Measurements from ENCODE around the gene TBL1XR1. TPM values are rescaled to one million over a fixed set of nuclear protein-coding genes. Genes with fewer than 3 reads are reported as not detected.
"Not testable (repeated sequence)": the region's sequence is repeated elsewhere in the genome, so short reads cannot be mapped to it uniquely, and the experiment has no call there.

The TBL1XR1 gene
- total RNA-seq, 1 experiment from 2014 or later, result 88.3 TPM

DNA sequence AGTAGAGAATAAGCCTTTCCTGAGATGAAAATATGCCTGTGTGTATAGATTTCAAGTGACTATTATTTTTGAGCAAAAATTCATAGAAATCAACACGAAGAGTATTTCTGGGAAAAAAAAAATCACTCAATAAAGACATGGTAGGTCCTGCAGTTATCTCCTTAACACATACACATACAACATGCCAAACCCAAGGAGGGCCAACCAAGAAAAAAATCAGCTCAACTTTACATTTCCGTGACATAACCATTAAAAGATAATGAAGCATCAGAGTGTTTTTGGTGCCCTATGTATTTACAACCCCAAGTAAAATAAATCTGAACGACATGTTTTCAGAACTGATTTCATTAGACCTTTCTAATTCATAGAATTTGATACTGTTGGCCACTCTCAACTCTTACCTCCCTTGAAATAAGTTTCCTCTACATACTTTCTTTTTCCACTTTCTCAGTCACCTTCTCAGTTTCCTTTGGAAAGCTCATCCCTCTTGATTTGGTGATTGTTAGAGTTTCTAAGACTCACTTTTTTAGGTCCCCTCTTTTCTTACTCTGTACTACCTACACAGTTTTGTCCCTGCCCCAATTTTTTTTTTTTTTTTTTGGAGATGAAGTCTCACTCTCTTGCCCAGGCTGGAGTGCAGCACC is 162.3 kb downstream of the TBL1XR1 start:
- no peak for DNase-seq (ENCODE audit: low spot score)

DNA sequence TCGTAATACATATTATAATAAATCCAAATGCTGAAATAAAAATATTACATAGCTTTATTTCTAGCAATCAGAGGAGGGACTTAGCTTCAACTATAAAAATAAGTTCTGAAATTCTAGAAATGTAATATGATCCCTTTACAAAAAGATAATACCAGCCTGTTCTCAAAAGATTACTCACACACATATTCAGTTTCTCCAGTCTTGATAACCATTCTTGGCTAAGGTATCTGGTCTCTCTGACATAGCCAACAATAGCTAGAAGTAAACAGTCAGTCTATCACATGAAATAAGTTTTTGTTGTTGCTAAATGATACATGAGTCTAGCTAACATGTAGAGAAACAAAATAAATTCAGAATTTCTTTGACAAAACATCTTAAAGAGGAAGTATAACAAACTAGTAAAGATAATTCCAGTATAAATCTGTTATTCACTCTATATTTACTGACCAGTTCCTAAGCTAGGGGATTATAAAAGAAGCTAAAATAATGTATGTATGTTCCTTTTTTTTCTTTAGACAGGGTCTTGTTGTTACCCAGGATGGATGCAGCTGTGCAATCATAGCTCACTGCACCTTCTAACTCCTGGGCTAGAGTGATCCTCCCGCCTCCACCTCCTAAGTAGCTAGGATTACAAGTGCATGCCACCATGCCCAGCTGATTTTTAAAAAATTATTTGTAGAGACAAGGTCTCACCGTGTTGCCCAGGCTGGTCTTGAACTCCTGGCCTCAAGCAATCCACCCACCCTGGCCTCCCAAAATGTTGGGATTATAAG is 170.6 kb downstream of the TBL1XR1 start:
- no peak for DNase-seq (ENCODE audit: low spot score)

DNA sequence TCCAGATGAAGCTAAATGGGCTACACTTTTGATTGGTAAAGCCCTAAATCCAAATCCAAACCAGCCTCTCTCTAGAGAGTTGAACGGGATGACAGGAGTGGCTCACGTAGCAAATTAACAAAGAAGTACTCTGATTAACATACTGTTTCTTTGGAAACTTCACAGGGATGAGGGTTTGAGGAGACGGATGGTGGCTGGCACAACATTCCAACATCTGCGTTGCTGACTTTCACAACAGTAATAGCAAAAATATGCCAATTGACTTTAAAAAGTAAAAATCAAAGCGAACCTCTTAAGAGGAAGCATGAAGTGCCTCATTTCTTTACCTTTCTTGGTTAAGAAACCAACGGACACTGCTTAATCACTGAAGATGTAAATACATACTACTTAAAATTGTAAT is 181.4 kb downstream of the TBL1XR1 start:
- no peak for DNase-seq (ENCODE audit: low spot score)

DNA sequence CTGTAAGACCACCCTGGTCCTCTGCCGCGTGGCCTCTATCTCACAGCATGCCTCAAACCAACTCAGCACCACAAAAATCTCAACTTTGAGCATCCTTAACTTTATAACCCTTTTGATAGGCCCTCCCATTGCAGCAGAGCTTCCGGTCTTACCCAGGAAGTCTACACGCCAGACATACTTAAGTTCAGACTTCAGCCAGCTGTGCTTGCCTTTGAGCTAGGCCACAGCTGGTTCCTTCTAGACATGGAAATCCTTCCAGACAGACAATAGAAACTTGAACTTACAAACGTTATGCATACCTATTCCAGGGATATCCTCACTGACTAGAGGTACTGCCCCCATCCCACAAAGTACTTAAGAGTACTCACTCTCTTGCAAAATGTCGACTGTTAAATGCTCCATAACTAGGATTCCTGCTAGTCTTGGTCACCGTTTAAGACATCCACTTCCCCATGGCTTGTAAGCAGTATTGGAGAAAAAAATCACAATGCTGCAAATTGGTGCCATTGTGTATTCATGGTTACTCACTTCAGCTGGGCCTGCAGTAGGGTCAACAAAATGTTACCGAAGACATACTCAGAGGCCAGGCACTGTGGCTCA is 183.5 kb downstream of the TBL1XR1 start:
- no peak for DNase-seq (ENCODE audit: low spot score)

DNA sequence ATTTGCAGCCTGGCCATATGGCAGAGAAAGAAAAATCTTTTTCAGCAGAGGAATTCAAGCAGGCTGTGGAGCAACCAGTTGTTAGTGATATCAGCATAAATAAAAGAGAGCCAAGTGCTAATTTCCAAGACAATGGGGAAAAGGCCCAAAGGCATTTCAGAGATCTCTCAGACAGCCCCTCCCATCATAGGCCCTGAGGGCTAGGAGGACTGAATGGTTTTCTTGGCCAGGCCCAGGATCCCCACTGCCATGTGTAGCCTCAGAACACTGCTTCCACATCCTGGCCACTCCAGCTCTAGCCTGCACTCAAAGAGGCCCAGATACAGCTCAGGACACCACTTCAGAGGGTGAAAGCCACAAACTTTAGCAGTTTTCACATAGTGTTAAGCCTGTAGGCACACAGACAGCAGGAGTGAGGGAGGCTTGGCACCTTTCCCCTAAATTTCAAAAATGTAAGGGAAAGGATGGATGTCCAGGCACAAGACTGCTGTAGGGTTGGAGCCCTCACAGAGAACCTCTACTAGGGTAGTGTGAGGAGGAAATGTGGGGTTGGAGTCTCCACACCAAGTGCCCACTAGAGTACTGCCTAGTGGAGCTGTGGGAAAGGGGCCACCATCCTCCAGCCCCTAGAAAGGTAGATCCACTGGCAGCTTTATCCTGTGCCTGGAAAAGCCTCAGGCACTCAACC is 191.4 kb downstream of the TBL1XR1 start:
- DNase-seq (ENCODE audit: low spot score), result no peak

DNA sequence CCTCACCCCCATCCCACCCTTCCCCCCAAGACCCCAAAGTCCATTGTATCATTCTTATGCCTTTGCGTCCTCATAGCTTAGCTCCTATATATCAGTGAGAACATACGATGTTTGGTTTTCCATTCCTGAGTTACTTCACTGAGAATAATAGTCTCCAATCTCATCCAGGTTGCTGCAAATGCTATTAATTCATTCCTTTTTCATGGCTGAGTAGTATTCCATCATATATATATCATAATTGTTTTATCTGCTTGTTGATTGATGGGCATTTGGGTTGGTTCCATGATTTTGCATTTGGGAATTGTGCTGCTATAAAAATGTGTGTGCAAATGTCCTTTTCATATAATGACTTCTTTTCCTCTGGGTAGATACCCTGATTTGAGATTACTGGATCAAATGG is 197.1 kb downstream of the TBL1XR1 start:
- not testable (repeated sequence) for DNase-seq (ENCODE audit: low spot score)

DNA sequence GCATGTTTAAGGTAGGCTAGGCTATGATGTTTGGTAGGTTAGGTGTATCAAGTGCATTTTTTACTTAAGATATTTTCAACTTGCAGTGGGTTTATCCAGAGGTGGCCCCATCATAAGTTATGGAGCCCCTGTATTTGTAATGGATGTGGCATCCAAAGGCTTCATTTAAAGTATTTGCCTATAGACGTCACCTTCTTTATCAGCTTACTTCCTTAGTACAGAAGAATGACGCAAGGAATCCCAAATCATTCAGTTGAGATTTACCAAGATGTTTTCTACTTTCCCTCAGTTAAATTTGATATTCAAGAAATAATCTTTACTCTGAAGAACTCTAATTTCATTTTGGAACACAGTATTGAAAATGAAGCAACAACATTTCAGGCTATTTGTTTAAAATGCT is 201.3 kb downstream of the TBL1XR1 start:
- no peak for DNase-seq (ENCODE audit: low spot score)

DNA sequence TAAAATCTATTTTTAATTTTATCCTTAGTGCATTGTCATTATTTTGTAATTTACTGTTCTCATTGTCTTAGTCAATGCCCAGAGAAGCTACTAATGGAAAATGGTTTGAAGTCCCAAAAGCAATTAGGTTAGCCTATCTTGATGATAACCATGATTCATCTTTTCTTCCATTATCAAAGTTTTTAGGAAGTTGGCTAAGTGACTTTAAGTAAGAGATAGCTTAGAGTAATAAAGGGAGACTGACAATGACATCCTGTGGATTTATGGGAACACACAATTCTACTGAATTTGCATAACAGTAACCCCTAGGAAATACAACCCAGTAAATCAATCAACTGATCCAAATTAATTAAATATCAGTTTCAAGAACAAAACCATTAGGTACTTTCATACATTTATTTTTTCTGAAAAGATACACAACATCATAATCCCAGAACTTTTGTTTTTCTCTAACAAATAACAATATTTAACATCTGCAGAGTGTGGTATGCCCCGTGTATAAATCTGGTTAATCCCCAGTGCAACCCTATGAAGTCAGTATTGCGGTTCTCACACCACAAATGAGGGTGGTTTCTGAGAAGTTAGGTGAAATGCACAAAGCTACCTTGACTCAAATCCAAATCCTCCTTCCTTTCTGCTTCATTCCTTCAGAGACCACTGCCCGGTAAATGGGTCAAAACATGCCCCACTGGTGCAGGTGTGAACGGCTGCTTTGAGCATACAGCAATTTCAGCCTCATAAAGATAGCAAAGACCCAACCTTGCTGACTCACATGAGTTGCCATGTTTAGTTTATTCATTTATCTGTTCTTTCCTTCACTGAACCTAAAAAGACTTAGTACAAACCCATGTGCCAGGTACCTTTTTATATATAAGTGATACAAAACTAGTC is 202.1 kb downstream of the TBL1XR1 start:
- DNase-seq (ENCODE audit: low spot score), result no peak

DNA sequence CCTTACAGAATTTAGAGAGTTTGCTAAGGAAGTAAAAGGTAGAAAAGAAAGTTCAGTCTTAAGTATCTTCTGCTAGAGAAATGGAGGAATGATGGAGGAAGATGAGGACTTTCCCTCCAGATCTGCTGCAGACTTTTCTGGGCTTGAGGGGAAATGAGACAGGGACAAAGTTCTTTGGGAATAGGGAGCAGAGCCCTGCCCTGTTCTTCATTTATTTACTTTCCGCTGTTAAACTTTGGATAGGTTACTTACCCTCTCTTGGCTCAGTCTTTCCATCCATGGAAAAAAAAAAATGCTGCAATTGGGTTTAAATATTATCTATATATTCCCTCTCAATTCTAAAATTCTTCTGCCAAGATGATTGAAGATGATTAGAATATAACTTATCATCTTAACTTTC is 202.9 kb downstream of the TBL1XR1 start:
- DNase-seq (ENCODE audit: low spot score), result no peak

DNA sequence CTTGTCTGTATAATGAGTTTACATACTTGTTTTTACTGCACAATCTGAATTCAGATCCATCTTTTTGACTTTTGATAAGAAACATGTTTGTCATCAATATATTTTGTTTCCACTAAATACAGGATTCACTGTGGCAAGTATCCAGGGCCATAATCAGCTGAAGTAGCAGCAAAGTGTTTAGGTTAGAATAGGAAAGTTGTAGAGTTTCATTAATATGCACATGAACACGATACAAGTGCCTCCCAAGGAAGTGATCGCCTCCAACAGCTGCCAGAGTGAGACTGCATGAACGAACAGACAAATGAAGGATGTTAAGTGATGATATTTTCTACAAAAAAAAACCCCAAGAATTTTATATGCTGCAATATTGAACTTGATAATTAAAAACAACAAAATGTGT is 204.3 kb downstream of the TBL1XR1 start:
- DNase-seq (ENCODE audit: low spot score), result no peak

DNA sequence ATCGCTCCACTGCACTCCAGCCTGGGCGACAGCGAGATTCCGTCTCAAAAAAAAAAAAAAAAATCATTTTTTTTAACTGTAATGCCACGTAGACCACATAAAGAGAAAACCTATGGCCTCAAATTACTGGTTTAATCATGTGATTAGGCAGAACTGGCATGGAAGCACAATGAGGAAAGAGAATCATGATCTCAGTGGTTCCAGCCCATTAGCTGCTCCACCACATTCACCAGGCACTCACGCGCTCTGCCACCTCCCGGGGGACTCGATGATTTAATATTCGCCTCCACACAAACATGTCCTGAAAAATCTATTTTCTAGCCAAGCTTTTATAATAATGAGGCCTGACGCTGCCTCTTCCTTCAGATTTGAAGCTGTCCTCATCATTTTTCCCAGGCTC is 204.7 kb downstream of the TBL1XR1 start:
- DNase-seq (ENCODE audit: low spot score), result no peak

DNA sequence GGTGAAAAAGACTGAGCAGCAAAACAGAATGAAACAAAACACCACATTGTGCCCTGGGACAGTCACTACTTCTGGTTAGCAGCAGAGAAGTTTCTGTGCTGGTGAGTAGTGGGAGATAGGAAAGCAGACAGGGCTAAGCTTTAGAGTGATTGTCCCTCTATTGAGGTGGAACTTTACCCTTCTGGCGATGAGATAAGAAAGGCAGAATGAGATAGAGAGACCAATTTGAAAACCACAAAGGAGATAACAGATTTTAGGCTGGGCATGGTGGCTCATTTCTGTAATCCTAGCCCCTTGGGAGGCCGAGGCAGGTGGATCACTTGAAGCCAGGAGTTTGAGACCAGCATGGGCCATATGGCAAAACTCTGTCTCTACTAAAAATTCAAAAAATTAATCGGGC is 208.5 kb downstream of the TBL1XR1 start:
- DNase-seq (ENCODE audit: low spot score), result no peak

DNA sequence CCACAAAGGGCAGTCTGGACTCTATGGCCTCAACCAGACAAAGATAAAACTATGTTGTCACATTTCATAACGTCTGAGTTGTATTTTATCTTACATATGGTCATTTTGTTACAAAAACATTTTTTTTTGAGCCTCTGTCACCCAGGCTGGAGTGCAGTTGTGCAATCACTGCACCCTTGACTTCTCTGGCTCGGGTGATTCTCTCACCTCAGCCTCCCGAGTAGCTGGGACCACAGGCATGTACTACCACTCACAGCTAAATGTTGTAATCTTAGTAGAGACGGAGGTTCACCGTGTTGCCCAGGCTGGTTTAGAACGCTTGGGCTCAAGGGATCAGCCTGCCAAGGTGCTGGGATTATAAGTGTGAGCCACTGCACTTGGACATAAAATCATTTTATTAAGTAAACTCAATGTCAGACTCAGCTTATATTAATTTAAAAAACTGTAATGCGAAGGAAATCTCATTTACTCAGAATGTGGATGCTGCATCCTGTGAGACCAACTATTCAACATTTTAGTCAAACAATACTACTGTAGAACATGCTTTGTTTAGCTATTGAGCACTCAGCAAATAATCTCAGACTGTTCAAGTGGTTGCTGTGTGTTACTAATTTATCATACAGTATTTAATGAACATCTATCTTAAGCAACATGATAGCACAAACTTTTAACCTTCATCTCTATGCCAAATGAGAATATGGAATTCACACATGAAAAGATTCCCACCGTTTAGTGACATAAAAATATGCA is 209.2 kb downstream of the TBL1XR1 start:
- no peak for DNase-seq (ENCODE audit: low spot score)

DNA sequence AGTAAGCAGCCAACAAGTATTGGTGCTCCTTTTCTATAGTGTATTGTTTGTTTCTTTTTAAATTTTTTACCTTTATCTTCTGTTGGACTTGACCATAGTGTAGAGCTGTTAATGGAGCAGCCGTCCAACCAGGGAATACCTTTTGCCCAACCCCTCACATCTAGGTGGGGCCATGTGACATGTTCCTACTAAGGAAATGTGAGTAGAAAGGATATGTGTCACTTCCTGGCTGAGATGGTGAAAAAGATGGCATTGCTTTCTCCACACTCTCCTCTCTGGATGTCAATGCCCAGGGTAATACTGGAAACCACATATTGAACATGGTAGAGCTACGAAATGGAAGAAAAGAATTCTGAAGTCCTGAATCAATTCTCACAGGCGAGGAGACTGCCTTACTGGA is 218.8 kb downstream of the TBL1XR1 start:
- peak; percentile 61 for DNase-seq (ENCODE audit: low spot score)

DNA sequence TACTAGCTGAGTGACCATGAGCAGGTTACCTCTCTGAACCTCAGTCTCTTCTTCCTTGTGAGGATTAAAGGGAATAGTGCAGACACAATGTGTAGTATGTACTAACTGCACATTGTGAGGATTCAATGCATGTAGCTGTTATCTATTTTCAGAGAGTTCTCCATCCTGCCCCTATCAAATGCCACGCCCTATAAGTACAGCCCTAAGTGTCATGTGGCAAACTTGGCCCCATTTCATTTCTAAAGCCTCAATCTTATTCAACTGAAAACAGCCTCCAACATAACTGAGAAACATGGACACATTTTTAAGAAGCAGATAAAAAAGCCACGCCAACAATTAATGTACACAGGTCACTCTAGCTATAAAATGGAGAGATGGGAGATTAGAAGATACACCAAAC is 220.0 kb downstream of the TBL1XR1 start:
- DNase-seq (ENCODE audit: low spot score), result no peak

DNA sequence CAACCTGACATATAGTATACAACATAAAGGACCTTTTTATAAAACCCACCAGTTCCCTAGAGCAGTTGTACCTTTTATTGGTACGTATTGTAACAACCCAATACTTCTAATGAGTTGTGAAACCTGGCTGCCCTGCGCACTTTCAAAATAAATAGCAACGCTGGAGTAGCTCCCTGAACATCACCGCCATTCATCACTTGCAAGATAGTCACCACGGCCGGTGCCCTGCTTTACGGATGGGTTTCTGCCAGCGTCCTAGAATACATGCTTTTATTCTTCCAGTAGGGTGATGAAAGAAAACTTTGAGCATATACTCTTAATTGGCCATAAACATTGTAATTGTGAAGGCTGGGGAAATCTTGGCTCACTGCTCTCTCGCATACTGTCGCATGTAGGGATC is 220.7 kb downstream of the TBL1XR1 start:
- no peak for DNase-seq (ENCODE audit: low spot score)

DNA sequence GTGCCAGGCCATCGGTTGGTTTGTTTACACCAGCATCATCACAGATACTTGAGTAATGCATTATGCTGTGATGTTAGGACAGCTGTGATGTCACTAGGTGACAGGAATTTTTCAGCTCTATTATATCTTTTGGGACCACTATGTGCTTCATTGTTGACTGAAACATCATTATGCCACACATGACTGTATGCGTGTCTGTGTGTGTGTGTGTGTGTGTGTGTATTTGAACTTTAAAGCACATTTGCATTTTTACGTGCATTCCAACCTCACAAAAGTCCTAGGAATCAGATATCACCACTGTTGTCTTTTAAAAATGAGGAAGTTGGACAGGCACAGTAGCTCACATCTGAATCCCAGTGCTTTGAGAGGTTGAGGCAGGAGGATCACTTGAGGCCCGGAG is 223.0 kb downstream of the TBL1XR1 start:
- DNase-seq (ENCODE audit: low spot score), result no peak

DNA sequence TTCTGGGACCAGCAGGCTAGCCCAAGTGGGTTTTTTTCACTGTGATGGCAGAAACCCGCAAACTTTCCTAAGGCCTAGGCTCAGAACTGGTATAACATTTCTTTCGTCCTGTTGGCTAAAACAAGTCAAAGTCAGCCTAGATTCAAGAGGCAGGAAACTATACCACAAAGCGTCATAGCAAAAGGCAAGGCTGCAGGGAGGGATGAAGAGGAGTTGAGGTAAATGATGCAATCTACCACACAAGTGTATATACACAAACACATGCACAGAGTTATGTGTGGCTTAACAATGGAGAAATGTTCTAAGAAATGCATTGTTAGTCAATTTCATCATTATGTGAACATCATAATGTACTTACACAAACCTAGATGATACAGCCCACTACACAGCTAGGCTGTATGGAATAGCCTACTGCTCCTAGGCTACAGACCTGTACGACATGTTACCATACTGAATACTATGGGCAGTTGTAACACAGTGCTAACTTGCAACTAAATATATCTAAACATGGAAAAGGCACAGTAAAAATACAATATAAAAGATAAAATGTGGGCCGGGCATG is 225.6 kb downstream of the TBL1XR1 start:
- no peak for DNase-seq (ENCODE audit: low spot score)

DNA sequence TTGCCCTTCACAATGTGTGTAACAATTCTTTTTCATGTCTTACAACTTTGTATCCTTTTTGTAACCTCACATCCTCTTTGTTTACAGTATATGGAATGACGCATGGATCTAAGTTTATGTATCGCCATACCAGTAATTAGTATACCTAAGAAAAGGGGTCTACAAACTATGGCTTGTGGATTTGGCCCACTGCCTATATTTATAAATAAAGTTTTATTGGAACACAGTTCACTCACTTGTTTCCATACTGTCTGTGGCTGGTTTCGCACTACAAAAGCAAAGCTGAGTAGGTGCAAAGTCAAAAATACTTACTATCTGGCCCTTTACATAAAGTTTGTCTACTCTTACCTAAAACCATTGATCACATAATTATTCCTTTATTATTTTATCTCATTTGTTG is 226.5 kb downstream of the TBL1XR1 start:
- DNase-seq (ENCODE audit: low spot score), result no peak

DNA sequence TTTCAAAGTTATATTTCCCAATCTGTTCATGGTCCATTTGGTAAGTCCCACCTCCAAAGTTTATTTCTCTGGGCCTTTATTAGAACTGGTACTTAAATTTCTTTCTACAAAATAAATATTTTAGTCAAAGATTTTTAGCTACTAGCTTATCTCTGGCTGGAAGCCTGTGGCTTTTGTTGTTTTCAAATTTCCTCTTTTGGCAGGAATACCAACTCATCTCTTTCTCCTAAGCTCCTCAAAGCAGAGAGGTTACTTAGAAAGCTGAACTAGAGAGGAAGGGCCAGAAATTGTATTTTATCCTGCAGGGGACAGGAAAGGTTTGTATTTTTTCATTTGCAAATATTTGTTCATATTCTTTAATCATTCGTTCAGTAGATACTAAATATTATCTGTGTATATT is 227.8 kb downstream of the TBL1XR1 start:
- no peak for DNase-seq (ENCODE audit: low spot score)
